DND-41 (cell line): ENCODE data around the gene FGF14.
"Not testable (repeated sequence)": the region's sequence is repeated elsewhere in the genome, so short reads cannot be mapped to it uniquely, and the experiment has no call there.

ENCODE experiments used
- ATAC-seq: fragments of 200-7000 bp; cut with Tn5 transposase; 3 replicates; pipeline ENCODE4 v1.9.1; 2021; ENCODE audit warnings: low read depth; ENCODE audit not compliant: insufficient read depth
- DNase-seq: peaks from one replicate; pipeline ENCODE4 v3.0.0-alpha.2; 2020
- H2AFZ ChIP-seq: 2 replicates; pipeline ENCODE4 v1.6.0; 2012; ENCODE audit warnings: low read depth, low read length
- H3K27ac ChIP-seq: 2 replicates; pipeline ENCODE4 v1.5.1; 2012; ENCODE audit warnings: low read length, inconsistent platforms
- H3K27me3 ChIP-seq: fragments of 200-600 bp; sonication (generic); 2 replicates; pipeline ENCODE4 v1.6.0; 2012; ENCODE audit warnings: low read length, mild to moderate bottlenecking, inconsistent platforms; ENCODE audit not compliant: insufficient read depth, poor library complexity
- H3K36me3 ChIP-seq: 2 replicates; pipeline ENCODE4 v1.5.1; 2012; ENCODE audit warnings: low read length, inconsistent platforms; ENCODE audit not compliant: insufficient read depth
- H3K4me1 ChIP-seq: 2 replicates; pipeline ENCODE4 v1.5.1; 2012; ENCODE audit warnings: mild to moderate bottlenecking, low read length; ENCODE audit not compliant: insufficient read depth
- H3K4me2 ChIP-seq: 2 replicates; pipeline ENCODE4 v1.6.0; 2012; ENCODE audit warnings: mild to moderate bottlenecking, moderate library complexity, low read length, inconsistent platforms; ENCODE audit not compliant: insufficient read depth
- H3K4me3 ChIP-seq, 2 experiments: fragments of 200-600 bp in 1 of 2; shearing (Covaris generic) in 1 of 2; 2 replicates each; pipeline ENCODE4 v1.5.1; 2012 to 2016; ENCODE audit warnings: inconsistent platforms in 2 of 2, low read length in 2 of 2, mild to moderate bottlenecking in 2 of 2, low read depth in 1 of 2, moderate library complexity in 1 of 2
- H3K79me2 ChIP-seq: 2 replicates; pipeline ENCODE4 v1.6.0; 2012; ENCODE audit warnings: low read length, inconsistent platforms; ENCODE audit not compliant: insufficient read depth
- H3K9ac ChIP-seq: 2 replicates; pipeline ENCODE4 v1.6.0; 2012; ENCODE audit warnings: low read depth, mild to moderate bottlenecking, inconsistent platforms, low read length, moderate library complexity
- H3K9me3 ChIP-seq: 2 replicates; pipeline ENCODE4 v1.5.1; 2012; ENCODE audit warnings: low read length, moderate library complexity, mild to moderate bottlenecking, inconsistent platforms; ENCODE audit not compliant: insufficient read depth, severe bottlenecking
- H4K20me1 ChIP-seq: 2 replicates; pipeline ENCODE4 v1.6.0; 2012; ENCODE audit warnings: low read length; ENCODE audit not compliant: insufficient read depth
- EZH2 ChIP-seq: IDR thresholded peaks from 3 replicates; pipeline ENCODE4 v1.6.1; 2012; ENCODE audit warnings: borderline replicate concordance, low read depth, mild to moderate bottlenecking, moderate library complexity, low read length, inconsistent platforms; ENCODE audit not compliant: severe bottlenecking
- TF ChIP-seq, protein P1 (sequence below): IDR thresholded peaks from 2 replicates; pipeline ENCODE4 v1.5.1; 2012; ENCODE audit warnings: borderline replicate concordance, low read length, moderate library complexity, mild to moderate bottlenecking; ENCODE audit not compliant: poor library complexity, severe bottlenecking; ENCODE audit errors: extremely low read depth

Gene FGF14

DNA sequence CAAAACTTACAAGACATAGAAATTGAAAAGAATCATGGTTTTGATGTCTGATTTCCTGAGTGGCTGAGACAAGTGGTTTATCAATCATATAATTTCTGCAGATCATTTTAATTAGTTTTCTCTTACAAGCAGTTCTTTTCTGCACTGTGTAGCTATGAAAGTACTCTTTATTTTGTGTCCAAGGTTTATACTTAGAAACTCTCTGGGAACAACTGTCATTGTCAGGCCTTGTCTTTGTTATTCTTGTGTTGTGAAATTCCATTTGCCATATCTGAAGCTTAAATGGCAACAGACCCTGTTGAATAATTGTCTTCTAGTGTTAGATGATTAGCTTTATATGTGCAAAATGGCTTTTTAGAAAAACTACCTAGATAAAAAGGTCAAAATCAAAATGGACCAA is 312.1 kb downstream of the FGF14 start:
- TF ChIP-seq, protein P1, sequence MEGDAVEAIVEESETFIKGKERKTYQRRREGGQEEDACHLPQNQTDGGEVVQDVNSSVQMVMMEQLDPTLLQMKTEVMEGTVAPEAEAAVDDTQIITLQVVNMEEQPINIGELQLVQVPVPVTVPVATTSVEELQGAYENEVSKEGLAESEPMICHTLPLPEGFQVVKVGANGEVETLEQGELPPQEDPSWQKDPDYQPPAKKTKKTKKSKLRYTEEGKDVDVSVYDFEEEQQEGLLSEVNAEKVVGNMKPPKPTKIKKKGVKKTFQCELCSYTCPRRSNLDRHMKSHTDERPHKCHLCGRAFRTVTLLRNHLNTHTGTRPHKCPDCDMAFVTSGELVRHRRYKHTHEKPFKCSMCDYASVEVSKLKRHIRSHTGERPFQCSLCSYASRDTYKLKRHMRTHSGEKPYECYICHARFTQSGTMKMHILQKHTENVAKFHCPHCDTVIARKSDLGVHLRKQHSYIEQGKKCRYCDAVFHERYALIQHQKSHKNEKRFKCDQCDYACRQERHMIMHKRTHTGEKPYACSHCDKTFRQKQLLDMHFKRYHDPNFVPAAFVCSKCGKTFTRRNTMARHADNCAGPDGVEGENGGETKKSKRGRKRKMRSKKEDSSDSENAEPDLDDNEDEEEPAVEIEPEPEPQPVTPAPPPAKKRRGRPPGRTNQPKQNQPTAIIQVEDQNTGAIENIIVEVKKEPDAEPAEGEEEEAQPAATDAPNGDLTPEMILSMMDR = no peak
- TF ChIP-seq EZH2 = no peak
- H3K27me3 ChIP-seq = no peaks in the 10 kb centered on the region
- ATAC-seq = no peak
- no peak overlapping the region for H3K9ac ChIP-seq
- no peak overlapping the region for H3K27ac ChIP-seq
- no peak overlapping the region for H2AFZ ChIP-seq
- no peaks in the 10 kb centered on the region for H3K9me3 ChIP-seq
- no peaks in the 10 kb centered on the region for H4K20me1 ChIP-seq
- H3K79me2 ChIP-seq = no peaks in the 10 kb centered on the region
- H3K4me2 ChIP-seq = no peak overlapping the region
- H3K4me1 ChIP-seq = no peaks in the 10 kb centered on the region
- no peak overlapping the region for H3K4me3 ChIP-seq
- no peak for DNase-seq
- no peaks in the 10 kb centered on the region for H3K36me3 ChIP-seq

DNA sequence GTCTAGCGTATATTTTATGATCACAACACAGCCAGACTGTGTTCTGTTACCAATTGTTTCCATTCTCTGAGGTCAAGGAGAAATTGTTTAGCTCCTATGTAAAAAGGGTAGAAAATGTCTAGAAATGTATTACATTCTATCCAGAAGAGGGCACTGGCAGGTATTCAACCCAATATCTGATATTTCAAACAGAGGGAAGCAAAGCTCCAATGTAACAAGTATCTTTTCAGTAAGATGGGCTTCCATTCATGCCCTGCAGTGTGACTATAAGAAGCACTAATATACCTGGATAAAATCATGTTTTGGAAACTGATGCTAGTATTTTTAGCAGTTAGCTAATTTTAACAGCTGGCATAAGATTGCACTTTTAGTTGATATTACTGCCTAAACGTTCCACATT is 312.7 kb downstream of the FGF14 start:
- Histone ChIP-seq H3K36me3 (no peaks in the 10 kb centered on the region), H3K27ac (no peak overlapping the region), H3K27me3 (no peaks in the 10 kb centered on the region), H3K9ac (no peak overlapping the region), H4K20me1 (no peaks in the 10 kb centered on the region), H3K4me2 (no peak overlapping the region), H3K4me3 (no peak overlapping the region), H2AFZ (no peak overlapping the region), H3K79me2 (no peaks in the 10 kb centered on the region), H3K4me1 (no peaks in the 10 kb centered on the region), H3K9me3 (no peaks in the 10 kb centered on the region)
- no peak for TF ChIP-seq EZH2
- TF ChIP-seq, protein P1 = no peak
- DNase-seq (no peak), ATAC-seq (no peak)

DNA sequence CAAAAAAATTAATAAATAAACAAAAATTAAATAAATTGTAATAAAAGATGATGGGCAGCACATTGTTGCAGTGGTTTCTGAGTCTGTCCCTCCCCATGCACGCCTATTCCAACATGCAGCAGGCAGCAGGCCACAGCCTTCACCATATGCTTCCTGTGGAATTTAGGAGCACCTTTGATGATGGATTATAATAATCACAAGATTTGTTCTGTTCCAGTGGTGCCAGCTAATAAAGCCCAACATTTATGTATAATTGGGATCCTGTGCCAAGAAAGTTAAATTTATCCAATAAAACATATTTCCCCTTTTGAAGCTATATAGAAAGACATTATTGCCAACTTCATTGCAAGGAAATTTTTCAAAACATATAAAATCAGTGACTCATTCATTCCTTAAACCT is 328.6 kb downstream of the FGF14 start:
- TF ChIP-seq, protein P1 = no peak
- TF ChIP-seq EZH2 = no peak
- Histone ChIP-seq H4K20me1 (no peaks in the 10 kb centered on the region), H3K27ac (no peak overlapping the region), H3K79me2 (no peaks in the 10 kb centered on the region), H3K9ac (no peak overlapping the region), H3K4me2 (no peak overlapping the region), H3K4me3 (no peak overlapping the region), H3K9me3 (no peaks in the 10 kb centered on the region), H2AFZ (no peak overlapping the region), H3K27me3 (no peaks in the 10 kb centered on the region), H3K36me3 (no peaks in the 10 kb centered on the region), H3K4me1 (no peaks in the 10 kb centered on the region)
- DNase-seq (no peak), ATAC-seq (no peak)

DNA sequence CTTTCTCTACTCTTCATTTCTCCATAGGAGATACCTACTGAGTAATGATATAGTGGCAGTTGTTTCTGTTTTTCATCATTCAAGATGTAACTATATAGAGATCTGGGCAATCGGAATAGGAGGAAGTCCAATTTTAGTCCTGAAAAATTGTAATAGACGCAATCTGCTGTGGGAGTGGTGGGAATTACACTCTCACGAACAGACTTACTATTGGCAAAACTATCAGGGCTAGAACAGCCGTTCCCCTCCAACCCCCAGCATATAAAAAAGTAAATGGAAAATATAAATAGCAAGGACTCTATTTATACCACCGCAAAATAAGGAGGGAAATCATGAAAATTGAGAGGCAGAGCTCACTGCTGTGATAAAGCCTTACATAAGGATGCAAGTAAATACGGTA is 330.1 kb downstream of the FGF14 start:
- TF ChIP-seq EZH2 = no peak
- TF ChIP-seq, protein P1 = no peak
- H3K79me2 ChIP-seq = no peaks in the 10 kb centered on the region
- no peak overlapping the region for H3K4me3 ChIP-seq
- no peaks in the 10 kb centered on the region for H3K36me3 ChIP-seq
- no peaks in the 10 kb centered on the region for H3K9me3 ChIP-seq
- no peak overlapping the region for H3K9ac ChIP-seq
- no peaks in the 10 kb centered on the region for H4K20me1 ChIP-seq
- no peak overlapping the region for H3K27ac ChIP-seq
- H3K4me2 ChIP-seq = no peak overlapping the region
- no peaks in the 10 kb centered on the region for H3K4me1 ChIP-seq
- ATAC-seq (no peak), DNase-seq (no peak)
- H3K27me3 ChIP-seq = no peaks in the 10 kb centered on the region
- no peak overlapping the region for H2AFZ ChIP-seq

DNA sequence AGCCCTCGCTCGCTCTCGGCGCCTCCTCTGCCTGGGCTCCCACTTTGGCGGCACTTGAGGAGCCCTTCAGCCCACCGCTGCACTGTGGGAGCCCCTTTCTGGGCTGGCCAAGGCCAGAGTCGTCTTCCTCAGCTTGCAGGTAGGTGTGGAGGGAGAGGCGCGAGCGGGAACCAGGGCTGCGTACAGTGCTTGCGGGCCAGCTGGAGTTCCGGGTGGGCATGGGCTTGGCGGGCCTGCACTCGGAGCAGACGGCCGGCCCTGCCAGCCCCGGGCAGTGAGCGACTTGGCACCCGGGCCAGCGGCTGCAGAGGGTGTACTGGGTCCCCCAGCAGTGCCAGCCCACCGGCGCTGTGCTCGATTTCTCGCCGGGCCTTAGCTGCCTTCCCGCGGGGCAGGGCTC is 333.5 kb downstream of the FGF14 start:
- not testable (repeated sequence) for H3K36me3 ChIP-seq, DNase-seq, H3K4me3 ChIP-seq, H3K4me1 ChIP-seq, H4K20me1 ChIP-seq, ATAC-seq, H2AFZ ChIP-seq, H3K27ac ChIP-seq, H3K9ac ChIP-seq, H3K9me3 ChIP-seq, H3K4me2 ChIP-seq, H3K79me2 ChIP-seq, H3K27me3 ChIP-seq
